ENCODE measurements around the gene DLX5.

- TF ChIP-seq EZH2 (IDR thresholded peaks at IDR 0.05; ENCODE audit: insufficient read depth, low read length) (no peak), CTCF (IDR thresholded peaks at IDR 0.05; ENCODE audit: insufficient read depth, low read depth, low read length) (no peak)
Observed at GRCh38 chr7:97018126-97018601, 6.5 kb downstream of the DLX5 start.

Data from astrocyte (in vitro differentiated cells and primary cell).